Peyer's patch (tissue), 4 donors: ENCODE data around the gene ANKRD18B.
"Not testable (repeated sequence)": the region's sequence is repeated elsewhere in the genome, so short reads cannot be mapped to it uniquely, and the experiment has no call there.

ENCODE experiments used
- CTCF ChIP-seq, 6 experiments: fragments of 450-650 bp in 4 of 6; fragments of 200-600 bp in 2 of 6; sonication (generic) in 1 of 6; IDR thresholded peaks; one replicate each; pipeline ENCODE4 v1.5.1; 2017 to 2019; ENCODE audit warnings: antibody characterized with exemption in 6 of 6, mild to moderate bottlenecking in 3 of 6, moderate library complexity in 1 of 6
- POLR2A ChIP-seq, 2 donors: fragments of 450-650 bp; IDR thresholded peaks; one replicate each; pipeline ENCODE4 v1.5.1; 2017; ENCODE audit warnings: antibody characterized with exemption in 2 of 2, mild to moderate bottlenecking in 2 of 2, moderate library complexity in 2 of 2

DNA sequence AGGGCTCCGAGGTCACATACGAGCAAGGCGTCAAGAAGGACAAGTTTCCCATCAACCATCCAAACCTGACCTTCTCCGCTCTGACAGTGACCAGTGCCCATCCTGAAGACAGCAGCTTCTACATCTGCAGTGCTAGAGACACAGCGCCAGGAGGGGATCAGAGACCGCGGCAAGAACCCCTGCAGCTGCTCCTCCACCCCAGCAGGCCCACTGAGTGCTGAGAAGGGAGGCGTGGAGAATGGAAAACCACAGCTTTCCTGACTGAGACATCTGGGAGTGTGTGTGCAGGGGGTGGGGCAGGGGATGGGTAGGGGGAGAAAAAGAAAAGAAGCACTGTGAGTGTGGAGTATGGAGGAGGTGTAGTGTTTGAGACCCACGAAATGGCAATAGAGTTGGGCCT, 94.3 kb downstream of the ANKRD18B start:
- not testable (repeated sequence) for TF ChIP-seq CTCF, POLR2A (IDR thresholded peaks at IDR 0.05)
